Muscle layer of duodenum (tissue), 2 donors: ENCODE measurements around the gene GLYR1.

ENCODE experiments used
- H3K27ac ChIP-seq: one replicate; pipeline ENCODE4 v1.7.0; 2013; ENCODE audit warnings: mild to moderate bottlenecking, low read length
- H3K27me3 ChIP-seq: one replicate; pipeline ENCODE4 v1.7.0; 2013; ENCODE audit warnings: low read depth, mild to moderate bottlenecking, control low read depth, low read length
- H3K36me3 ChIP-seq, 2 donors: one replicate each; pipeline ENCODE4 v1.7.0; 2013; ENCODE audit warnings: low read length in 2 of 2, control low read depth in 1 of 2, mild to moderate bottlenecking in 1 of 2; ENCODE audit not compliant: insufficient read depth in 2 of 2, control insufficient read depth in 1 of 2
- H3K4me1 ChIP-seq, 2 donors: one replicate each; pipeline ENCODE4 v1.7.0; 2013; ENCODE audit warnings: low read length in 2 of 2, mild to moderate bottlenecking in 2 of 2, control low read depth in 1 of 2, moderate library complexity in 1 of 2; ENCODE audit not compliant: insufficient read depth in 2 of 2, control insufficient read depth in 1 of 2
- H3K4me3 ChIP-seq, 2 donors: one replicate each; pipeline ENCODE4 v1.7.0; 2013; ENCODE audit warnings: low read length in 2 of 2, low read depth in 1 of 2, mild to moderate bottlenecking in 1 of 2
- H3K9me3 ChIP-seq, 2 donors: one replicate each; pipeline ENCODE4 v1.7.0; 2013; ENCODE audit warnings: low read length in 2 of 2, control low read depth in 1 of 2, mild to moderate bottlenecking in 1 of 2; ENCODE audit not compliant: control insufficient read depth in 1 of 2
- donor health status: healthy.

GLYR1 gene

GRCh38 chr16:4862639-4863038, 15.6 kb upstream of the GLYR1 start:
- Histone ChIP-seq H3K36me3 (peaks cover 48 to 51% of the 10 kb centered on the region in 2 donors), H3K27ac (no peak overlapping the region), H3K4me1 (no peaks in the 10 kb centered on the region), H3K9me3 (no peaks in the 10 kb centered on the region), H3K27me3 (no peaks in the 10 kb centered on the region), H3K4me3 (no peak overlapping the region)

GRCh38 chr16:4860727-4861342, 13.7 kb upstream of the GLYR1 start:
- Histone ChIP-seq H3K4me3 (no peak overlapping the region), H3K4me1 (no peaks in the 10 kb centered on the region), H3K36me3 (peaks cover 58 to 66% of the 10 kb centered on the region in 2 donors), H3K9me3 (no peaks in the 10 kb centered on the region), H3K27me3 (no peaks in the 10 kb centered on the region), H3K27ac (no peak overlapping the region)

GRCh38 chr16:4859900-4860255, 12.8 kb upstream of the GLYR1 start:
- no peak overlapping the region for H3K4me3 ChIP-seq
- no peaks in the 10 kb centered on the region for H3K9me3 ChIP-seq
- no peaks in the 10 kb centered on the region for H3K27me3 ChIP-seq
- no peaks in the 10 kb centered on the region for H3K4me1 ChIP-seq
- peaks cover 58 to 75% of the 10 kb centered on the region in 2 donors for H3K36me3 ChIP-seq
- H3K27ac ChIP-seq: no peak overlapping the region

GRCh38 chr16:4859190-4859899, 12.3 kb upstream of the GLYR1 start:
- H3K9me3 ChIP-seq: no peaks in the 10 kb centered on the region
- no peaks in the 10 kb centered on the region for H3K27me3 ChIP-seq
- peaks cover 54 to 81% of the 10 kb centered on the region in 2 donors for H3K36me3 ChIP-seq
- no peaks in the 10 kb centered on the region for H3K4me1 ChIP-seq
- H3K27ac ChIP-seq: no peak overlapping the region
- H3K4me3 ChIP-seq: no peak overlapping the region

GRCh38 chr16:4855804-4856203, 8.7 kb upstream of the GLYR1 start:
- Histone ChIP-seq H3K36me3 (peaks cover 43 to 76% of the 10 kb centered on the region in 2 donors), H3K27ac (no peak overlapping the region)

GRCh38 chr16:4855371-4855770, 8.3 kb upstream of the GLYR1 start:
- peaks cover 40 to 72% of the 10 kb centered on the region in 2 donors for H3K36me3 ChIP-seq
- peaks cover under 1 to 8% of the 10 kb centered on the region in 2 donors for H3K4me1 ChIP-seq
- no peak overlapping the region for H3K27ac ChIP-seq
- H3K9me3 ChIP-seq: no peaks in the 10 kb centered on the region
- no peak overlapping the region for H3K4me3 ChIP-seq
- no peaks in the 10 kb centered on the region for H3K27me3 ChIP-seq

More at GRCh38 chr16:4855804-4856203, 8.7 kb upstream of the GLYR1 start:
- no peak overlapping the region for H3K4me3 ChIP-seq
- H3K9me3 ChIP-seq: no peaks in the 10 kb centered on the region
- H3K27me3 ChIP-seq: no peaks in the 10 kb centered on the region
- H3K4me1 ChIP-seq: peaks cover 0 to 4% of the 10 kb centered on the region in 2 donors

GRCh38 chr16:4852221-4852872, 5.3 kb upstream of the GLYR1 start:
- H3K36me3 ChIP-seq: peaks cover 17 to 42% of the 10 kb centered on the region in 2 donors
- H3K9me3 ChIP-seq: no peaks in the 10 kb centered on the region
- H3K27me3 ChIP-seq: no peaks in the 10 kb centered on the region
- peaks cover 8 to 27% of the 10 kb centered on the region in 2 donors for H3K4me1 ChIP-seq
- no peak overlapping the region for H3K4me3 ChIP-seq
- no peak overlapping the region for H3K27ac ChIP-seq

GRCh38 chr16:4850211-4850610, 3.1 kb upstream of the GLYR1 start:
- peaks cover 17 to 40% of the 10 kb centered on the region in 2 donors for H3K4me1 ChIP-seq
- H3K4me3 ChIP-seq: peak overlapping the region; percentile 23 to 36
- no peaks in the 10 kb centered on the region for H3K27me3 ChIP-seq
- H3K27ac ChIP-seq: no peak overlapping the region
- H3K36me3 ChIP-seq: peaks cover 7 to 30% of the 10 kb centered on the region in 2 donors
- H3K9me3 ChIP-seq: no peaks in the 10 kb centered on the region

- Histone ChIP-seq H3K9me3 (no peaks in the 10 kb centered on the region), H3K27ac (peak overlapping the region; percentile 28), H3K27me3 (no peaks in the 10 kb centered on the region), H3K4me3 (peak overlapping the region; percentile 92 to 94), H3K36me3 (peaks cover 15 to 25% of the 10 kb centered on the region in 2 donors), H3K4me1 (peaks cover 17 to 44% of the 10 kb centered on the region in 2 donors)
These were observed 893 bp upstream of the GLYR1 start for GRCh38 chr16:4847774-4848587.

- H3K4me1 ChIP-seq: peaks cover 17 to 44% of the 10 kb centered on the region in 2 donors
- H3K4me3 ChIP-seq: peak overlapping the region; percentile 59 to 94
- H3K9me3 ChIP-seq: no peaks in the 10 kb centered on the region
- peaks cover 20 to 35% of the 10 kb centered on the region in 2 donors for H3K36me3 ChIP-seq
- H3K27me3 ChIP-seq: no peaks in the 10 kb centered on the region
- peak overlapping the region; percentile 59 for H3K27ac ChIP-seq
These were observed 586 bp downstream of the GLYR1 start for GRCh38 chr16:4846503-4846900.

GRCh38 chr16:4840984-4841383, 6.1 kb downstream of the GLYR1 start:
- H3K27ac ChIP-seq: no peak overlapping the region
- peaks cover 5 to 12% of the 10 kb centered on the region in 2 donors for H3K4me1 ChIP-seq
- no peaks in the 10 kb centered on the region for H3K9me3 ChIP-seq
- peaks cover 44 to 69% of the 10 kb centered on the region in 2 donors for H3K36me3 ChIP-seq
- H3K4me3 ChIP-seq: no peak overlapping the region
- H3K27me3 ChIP-seq: no peaks in the 10 kb centered on the region
